ENCODE data around the gene RIMBP2. TPM values are rescaled to one million over a fixed set of nuclear protein-coding genes. Genes with fewer than 3 reads are reported as not detected.

The RIMBP2 gene
- polyA plus RNA-seq, 1 donor (not counting 4 experiments of a cell fraction or from before 2014, with no cell fraction given) = 0.16 TPM

DNA sequence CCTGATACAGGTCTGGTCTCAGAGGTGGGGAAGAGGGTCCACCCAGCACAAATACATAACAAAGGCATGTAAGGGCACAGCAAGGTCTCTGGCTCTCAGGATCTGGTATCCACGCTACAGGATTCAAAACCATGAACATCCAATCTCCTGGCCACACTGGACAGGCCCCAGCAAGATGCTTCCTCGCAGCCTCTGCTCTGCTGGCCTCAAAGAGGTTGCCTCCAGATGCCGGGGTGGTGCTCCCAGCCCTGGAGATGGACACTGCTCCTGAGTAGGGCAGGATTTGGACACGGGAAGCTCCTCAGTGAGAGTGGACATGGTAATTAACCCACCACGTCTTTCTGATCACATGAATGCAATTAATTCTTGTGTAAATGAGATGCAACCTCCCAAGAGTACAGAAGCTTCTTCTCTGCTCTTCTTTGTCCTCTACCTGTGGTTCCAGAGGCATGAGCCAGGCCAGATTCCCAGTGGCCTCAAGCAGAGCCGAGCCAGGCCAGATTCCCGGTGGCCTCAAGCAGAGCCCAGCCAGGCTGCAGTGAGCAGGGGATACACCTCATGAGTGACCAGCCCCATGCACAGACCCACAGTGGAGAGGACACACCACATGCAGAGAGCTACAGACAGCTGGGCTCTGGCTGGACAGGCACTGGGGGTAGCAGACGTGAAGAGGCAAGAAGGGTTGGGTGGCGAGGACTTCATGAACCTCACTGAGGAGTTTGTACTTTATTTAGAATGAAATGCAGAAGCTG, 192.1 kb downstream of the RIMBP2 start:
- H3K9me1 ChIP-seq (ENCODE audit: control insufficient read depth, extremely low read depth, insufficient read depth, low read length) = no peaks in the 10 kb centered on the region
- no peak overlapping the region for H3K27ac ChIP-seq (ENCODE audit: control insufficient read depth, insufficient read depth, low read length)
- H3K27me3 ChIP-seq (ENCODE audit: control insufficient read depth, extremely low read depth, insufficient read depth, low read length) = no peaks in the 10 kb centered on the region
- peaks cover 5% of the 10 kb centered on the region for H3K9me3 ChIP-seq (ENCODE audit: control insufficient read depth, low read depth, low read length)
- H4K20me1 ChIP-seq (ENCODE audit: control insufficient read depth, extremely low read depth, insufficient read depth, low read length) = no peaks in the 10 kb centered on the region
- no peak overlapping the region for H3K4me2 ChIP-seq (ENCODE audit: control insufficient read depth, extremely low read depth, insufficient read depth, low read depth, low read length)
- no peak overlapping the region for H3K4me3 ChIP-seq (ENCODE audit: control insufficient read depth in 2 of 3, extremely low read depth in 1 of 3, insufficient read depth in 2 of 3, low read depth in 1 of 3, low read length in 3 of 3)
- no peaks in the 10 kb centered on the region for H3K36me3 ChIP-seq (ENCODE audit: control insufficient read depth in 2 of 2, extremely low read depth in 1 of 2, insufficient read depth in 2 of 2, low read length in 2 of 2)
- H3K79me2 ChIP-seq (ENCODE audit: control insufficient read depth, insufficient read depth, low read length) = no peaks in the 10 kb centered on the region
- TF ChIP-seq, protein P1, sequence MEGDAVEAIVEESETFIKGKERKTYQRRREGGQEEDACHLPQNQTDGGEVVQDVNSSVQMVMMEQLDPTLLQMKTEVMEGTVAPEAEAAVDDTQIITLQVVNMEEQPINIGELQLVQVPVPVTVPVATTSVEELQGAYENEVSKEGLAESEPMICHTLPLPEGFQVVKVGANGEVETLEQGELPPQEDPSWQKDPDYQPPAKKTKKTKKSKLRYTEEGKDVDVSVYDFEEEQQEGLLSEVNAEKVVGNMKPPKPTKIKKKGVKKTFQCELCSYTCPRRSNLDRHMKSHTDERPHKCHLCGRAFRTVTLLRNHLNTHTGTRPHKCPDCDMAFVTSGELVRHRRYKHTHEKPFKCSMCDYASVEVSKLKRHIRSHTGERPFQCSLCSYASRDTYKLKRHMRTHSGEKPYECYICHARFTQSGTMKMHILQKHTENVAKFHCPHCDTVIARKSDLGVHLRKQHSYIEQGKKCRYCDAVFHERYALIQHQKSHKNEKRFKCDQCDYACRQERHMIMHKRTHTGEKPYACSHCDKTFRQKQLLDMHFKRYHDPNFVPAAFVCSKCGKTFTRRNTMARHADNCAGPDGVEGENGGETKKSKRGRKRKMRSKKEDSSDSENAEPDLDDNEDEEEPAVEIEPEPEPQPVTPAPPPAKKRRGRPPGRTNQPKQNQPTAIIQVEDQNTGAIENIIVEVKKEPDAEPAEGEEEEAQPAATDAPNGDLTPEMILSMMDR (optimal IDR thresholded peaks at IDR 0.05 in 1 of 3, IDR thresholded peaks at IDR 0.05 in 1 of 3, conservative IDR thresholded peaks at IDR 0.05 in 1 of 3; ENCODE audit: extremely low read depth in 1 of 3, insufficient read depth in 2 of 3, low read length in 3 of 3) = no peak
- TF ChIP-seq EZH2 (IDR thresholded peaks at IDR 0.05; ENCODE audit: low read length) = no peak
- no peak overlapping the region for H2AFZ ChIP-seq (ENCODE audit: control insufficient read depth, low read length)
- dilution Hi-C loops (cut with MboI; ENCODE audit: extremely low pct_ligation_motif_present, low sequenced_read_pairs) = no loop called here
- no peaks in the 10 kb centered on the region for H3K4me1 ChIP-seq (ENCODE audit: control insufficient read depth, extremely low read depth, insufficient read depth, low read length)
- no peak overlapping the region for H3K9ac ChIP-seq (ENCODE audit: control insufficient read depth, extremely low read depth, insufficient read depth, low read length)
- DNase-seq (ENCODE audit: low read depth, low spot score) (no peak), FAIRE-seq (no peak)

- TF ChIP-seq, protein P1 (optimal IDR thresholded peaks at IDR 0.05 in 1 of 3, IDR thresholded peaks at IDR 0.05 in 1 of 3, conservative IDR thresholded peaks at IDR 0.05 in 1 of 3; ENCODE audit: extremely low read depth in 1 of 3, insufficient read depth in 2 of 3, low read length in 3 of 3) = no peak
- TF ChIP-seq EZH2 (IDR thresholded peaks at IDR 0.05; ENCODE audit: low read length) = no peak
- H3K4me3 ChIP-seq (ENCODE audit: control insufficient read depth in 2 of 3, extremely low read depth in 1 of 3, insufficient read depth in 2 of 3, low read depth in 1 of 3, low read length in 3 of 3) = no peak overlapping the region
- no peak overlapping the region for H3K9ac ChIP-seq (ENCODE audit: control insufficient read depth, extremely low read depth, insufficient read depth, low read length)
- H2AFZ ChIP-seq (ENCODE audit: control insufficient read depth, low read length) = no peak overlapping the region
- no peak for DNase-seq (ENCODE audit: low read depth, low spot score)
- H3K9me3 ChIP-seq (ENCODE audit: control insufficient read depth, low read depth, low read length) = peaks cover 5% of the 10 kb centered on the region
- no peaks in the 10 kb centered on the region for H3K79me2 ChIP-seq (ENCODE audit: control insufficient read depth, insufficient read depth, low read length)
- no peaks in the 10 kb centered on the region for H3K36me3 ChIP-seq (ENCODE audit: control insufficient read depth in 2 of 2, extremely low read depth in 1 of 2, insufficient read depth in 2 of 2, low read length in 2 of 2)
- H3K27ac ChIP-seq (ENCODE audit: control insufficient read depth, insufficient read depth, low read length) = no peak overlapping the region
- H3K27me3 ChIP-seq (ENCODE audit: control insufficient read depth, extremely low read depth, insufficient read depth, low read length) = no peaks in the 10 kb centered on the region
- H3K4me1 ChIP-seq (ENCODE audit: control insufficient read depth, extremely low read depth, insufficient read depth, low read length) = no peaks in the 10 kb centered on the region
- no peak for FAIRE-seq
- H3K9me1 ChIP-seq (ENCODE audit: control insufficient read depth, extremely low read depth, insufficient read depth, low read length) = no peaks in the 10 kb centered on the region
- H3K4me2 ChIP-seq (ENCODE audit: control insufficient read depth, extremely low read depth, insufficient read depth, low read depth, low read length) = no peak overlapping the region
- no peaks in the 10 kb centered on the region for H4K20me1 ChIP-seq (ENCODE audit: control insufficient read depth, extremely low read depth, insufficient read depth, low read length)
- dilution Hi-C loops (cut with MboI; ENCODE audit: extremely low pct_ligation_motif_present, low sequenced_read_pairs) = no loop called here
Observed at GRCh38 chr12:130523208-130523607, 192.9 kb downstream of the RIMBP2 start.
